MM.1S (cell line): ENCODE data around the gene IL15.

ENCODE experiments used
- DNase-seq: peaks from one replicate; pipeline ENCODE4 v3.0.0-alpha.2; 2015
- H2AFZ ChIP-seq: fragments of 300-600 bp; sonication (generic); 2 replicates; pipeline ENCODE4 v1.6.0; 2016; ENCODE audit warnings: antibody characterized with exemption, low read length
- H3F3A ChIP-seq: fragments of 300-600 bp; sonication (generic); 2 replicates; pipeline ENCODE4 v1.6.1; 2016; ENCODE audit warnings: mild to moderate bottlenecking, antibody characterized with exemption, low read length, moderate library complexity, mixed read lengths; ENCODE audit not compliant: insufficient read depth
- H3K27ac ChIP-seq: fragments of 300-600 bp; sonication (generic); 2 replicates; pipeline ENCODE4 v1.5.1; 2016; ENCODE audit warnings: mild to moderate bottlenecking, low read length
- H3K27me3 ChIP-seq: fragments of 300-600 bp; sonication (generic); replicated peaks from 2 replicates; pipeline ENCODE4 v1.6.0; 2016; ENCODE audit warnings: low read length; ENCODE audit not compliant: insufficient read depth
- H3K36me3 ChIP-seq: fragments of 300-600 bp; sonication (generic); replicated peaks from 2 replicates; pipeline ENCODE4 v1.6.1; 2016; ENCODE audit warnings: mild to moderate bottlenecking, low read length, mixed read lengths; ENCODE audit not compliant: insufficient read depth
- H3K4me1 ChIP-seq: fragments of 300-600 bp; sonication (generic); 2 replicates; pipeline ENCODE4 v1.6.1; 2016; ENCODE audit warnings: low read length, mixed read lengths
- H3K4me2 ChIP-seq: fragments of 300-600 bp; sonication (generic); 2 replicates; pipeline ENCODE4 v1.6.0; 2016; ENCODE audit warnings: low read depth, low read length
- H3K4me3 ChIP-seq: fragments of 300-600 bp; sonication (generic); 2 replicates; pipeline ENCODE4 v1.5.1; 2016; ENCODE audit warnings: low read length, mixed read lengths
- H3K79me2 ChIP-seq: fragments of 300-600 bp; sonication (generic); 2 replicates; pipeline ENCODE4 v1.6.1; 2016; ENCODE audit warnings: mixed run types, low read length, mixed read lengths
- H3K9ac ChIP-seq: fragments of 300-600 bp; sonication (generic); 2 replicates; pipeline ENCODE4 v1.6.1; 2016; ENCODE audit warnings: low read length, mixed read lengths
- H3K9me2 ChIP-seq: fragments of 300-600 bp; sonication (generic); replicated peaks from 2 replicates; pipeline ENCODE4 v1.6.1; 2016; ENCODE audit warnings: mild to moderate bottlenecking, low read length, mixed read lengths; ENCODE audit not compliant: insufficient read depth
- H3K9me3 ChIP-seq: fragments of 300-600 bp; sonication (generic); replicated peaks from 2 replicates; pipeline ENCODE4 v1.6.1; 2016; ENCODE audit warnings: mild to moderate bottlenecking, low read length, mixed read lengths; ENCODE audit not compliant: insufficient read depth
- H4K20me1 ChIP-seq: fragments of 300-600 bp; sonication (generic); 2 replicates; pipeline ENCODE4 v1.6.1; 2016; ENCODE audit warnings: mild to moderate bottlenecking, low read length, moderate library complexity, mixed read lengths; ENCODE audit not compliant: insufficient read depth
- EZH2 ChIP-seq: fragments of 300-600 bp; sonication (generic); optimal IDR thresholded peaks from 2 replicates; pipeline ENCODE3; 2017; ENCODE audit warnings: low read depth, mild to moderate bottlenecking, antibody characterized with exemption, low read length, mixed read lengths
- EZH2phosphoT487 ChIP-seq: fragments of 300-600 bp; sonication (generic); IDR thresholded peaks from 2 replicates; pipeline ENCODE4 v1.6.1; 2018; ENCODE audit warnings: antibody characterized with exemption, low read length
- TF ChIP-seq, protein P1 (sequence below): fragments of 300-600 bp; sonication (generic); IDR thresholded peaks from 2 replicates; pipeline ENCODE4 v1.5.1; 2016; ENCODE audit warnings: antibody characterized with exemption, low read length, mixed read lengths

The IL15 gene

GRCh38 chr4:141713771-141714445 lies 77.5 kb downstream of the IL15 start:
- Histone ChIP-seq H3K4me3 (no peak overlapping the region), H3K4me1 (no peaks in the 10 kb centered on the region), H3K27me3 (no peaks in the 10 kb centered on the region), H3K9ac (no peak overlapping the region), H3K9me2 (no peaks in the 10 kb centered on the region), H3K4me2 (no peak overlapping the region), H3K79me2 (no peaks in the 10 kb centered on the region), H3K27ac (no peak overlapping the region), H3F3A (no peaks in the 10 kb centered on the region), H4K20me1 (no peaks in the 10 kb centered on the region), H3K36me3 (no peaks in the 10 kb centered on the region), H2AFZ (no peak overlapping the region), H3K9me3 (no peaks in the 10 kb centered on the region)
- DNase-seq: no peak
- TF ChIP-seq, protein P1, sequence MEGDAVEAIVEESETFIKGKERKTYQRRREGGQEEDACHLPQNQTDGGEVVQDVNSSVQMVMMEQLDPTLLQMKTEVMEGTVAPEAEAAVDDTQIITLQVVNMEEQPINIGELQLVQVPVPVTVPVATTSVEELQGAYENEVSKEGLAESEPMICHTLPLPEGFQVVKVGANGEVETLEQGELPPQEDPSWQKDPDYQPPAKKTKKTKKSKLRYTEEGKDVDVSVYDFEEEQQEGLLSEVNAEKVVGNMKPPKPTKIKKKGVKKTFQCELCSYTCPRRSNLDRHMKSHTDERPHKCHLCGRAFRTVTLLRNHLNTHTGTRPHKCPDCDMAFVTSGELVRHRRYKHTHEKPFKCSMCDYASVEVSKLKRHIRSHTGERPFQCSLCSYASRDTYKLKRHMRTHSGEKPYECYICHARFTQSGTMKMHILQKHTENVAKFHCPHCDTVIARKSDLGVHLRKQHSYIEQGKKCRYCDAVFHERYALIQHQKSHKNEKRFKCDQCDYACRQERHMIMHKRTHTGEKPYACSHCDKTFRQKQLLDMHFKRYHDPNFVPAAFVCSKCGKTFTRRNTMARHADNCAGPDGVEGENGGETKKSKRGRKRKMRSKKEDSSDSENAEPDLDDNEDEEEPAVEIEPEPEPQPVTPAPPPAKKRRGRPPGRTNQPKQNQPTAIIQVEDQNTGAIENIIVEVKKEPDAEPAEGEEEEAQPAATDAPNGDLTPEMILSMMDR: no peak
- TF ChIP-seq EZH2phosphoT487 (no peak), EZH2 (no peak)

DNA sequence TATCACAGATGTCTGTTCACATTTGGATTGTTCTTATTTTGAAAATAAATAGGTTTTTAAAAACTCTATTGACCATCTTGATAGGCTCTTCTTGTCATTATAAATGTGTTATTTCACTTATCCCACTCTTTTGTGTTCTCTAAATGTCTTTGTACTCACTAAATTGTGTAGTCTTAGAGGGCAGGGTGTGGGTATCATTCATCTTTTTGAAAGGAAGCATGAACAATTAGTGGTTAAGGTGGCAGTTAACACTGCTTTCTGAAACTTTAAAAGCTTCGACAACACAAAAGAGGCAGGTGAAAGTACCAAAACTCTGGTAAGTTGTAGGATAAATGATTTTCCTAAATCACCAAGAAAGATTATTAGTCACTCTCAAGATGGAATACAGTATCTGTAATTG lies 83.2 kb downstream of the IL15 start:
- no peaks in the 10 kb centered on the region for H3K36me3 ChIP-seq
- no peak overlapping the region for H3K4me2 ChIP-seq
- H3K4me1 ChIP-seq: no peaks in the 10 kb centered on the region
- TF ChIP-seq EZH2: no peak
- TF ChIP-seq, protein P1: no peak
- TF ChIP-seq EZH2phosphoT487: no peak
- no peak overlapping the region for H2AFZ ChIP-seq
- no peaks in the 10 kb centered on the region for H4K20me1 ChIP-seq
- H3F3A ChIP-seq: no peaks in the 10 kb centered on the region
- H3K79me2 ChIP-seq: no peaks in the 10 kb centered on the region
- no peaks in the 10 kb centered on the region for H3K9me2 ChIP-seq
- H3K9me3 ChIP-seq: no peaks in the 10 kb centered on the region
- no peak overlapping the region for H3K4me3 ChIP-seq
- H3K9ac ChIP-seq: no peak overlapping the region
- no peak for DNase-seq
- H3K27ac ChIP-seq: no peak overlapping the region
- no peaks in the 10 kb centered on the region for H3K27me3 ChIP-seq

GRCh38 chr4:141721174-141721573 lies 84.8 kb downstream of the IL15 start:
- no peak overlapping the region for H3K9ac ChIP-seq
- TF ChIP-seq, protein P1: no peak
- TF ChIP-seq EZH2phosphoT487 (no peak), EZH2 (no peak)
- H3K27me3 ChIP-seq: no peaks in the 10 kb centered on the region
- no peaks in the 10 kb centered on the region for H3K79me2 ChIP-seq
- H3K27ac ChIP-seq: no peak overlapping the region
- H3K9me3 ChIP-seq: no peaks in the 10 kb centered on the region
- no peaks in the 10 kb centered on the region for H3K36me3 ChIP-seq
- H3F3A ChIP-seq: no peaks in the 10 kb centered on the region
- DNase-seq: no peak
- H3K4me3 ChIP-seq: no peak overlapping the region
- H4K20me1 ChIP-seq: no peaks in the 10 kb centered on the region
- no peaks in the 10 kb centered on the region for H3K9me2 ChIP-seq
- no peak overlapping the region for H2AFZ ChIP-seq
- H3K4me1 ChIP-seq: no peaks in the 10 kb centered on the region
- H3K4me2 ChIP-seq: no peak overlapping the region
